GM12878 (cell line): ENCODE data around the gene HMGCL. TPM values are rescaled to one million over a fixed set of nuclear protein-coding genes. Genes with fewer than 3 reads are reported as not detected.

Experiments used
- ATAC-seq: fragments of 200-7000 bp; cut with Tn5 transposase; 3 replicates; pipeline ENCODE4 v1.9.1; 2020; ENCODE audit warnings: mild to moderate bottlenecking, moderate library complexity
- BruUV-seq: library from RNA; stranded (reverse); fragments of 400-500 nt; replicated peaks from 2 replicates; lab custom pipeline; 2021; lab: Mats Ljungman, UMichigan
- CTCF ChIA-PET: fragments of 300-600 bp; sonication (Branson Sonifier 250); formaldehyde crosslinking; extraction: SDS; loops from one replicate; lab custom pipeline; 2021; ENCODE audit warnings: inconsistent platforms; lab: Yijun Ruan, JAX
- POLR2A ChIA-PET: fragments of 350-600 bp; formaldehyde crosslinking; extraction: SDS; loops from one replicate; lab custom pipeline; 2021; ENCODE audit warnings: inconsistent platforms; lab: Charles Lee
- RAD21 ChIA-PET: fragments of 300-600 bp; sonication (Branson Sonifier 250); formaldehyde crosslinking; loops from one replicate; lab custom pipeline; 2023; ENCODE audit warnings: antibody characterized with exemption; ENCODE audit not compliant: unreplicated experiment; lab: Charles Lee
- SMC1A ChIA-PET: fragments of 300-600 bp; sonication (Branson Sonifier 250); formaldehyde crosslinking; loops from one replicate; lab custom pipeline; 2023; ENCODE audit not compliant: unreplicated experiment, uncharacterized antibody; lab: Charles Lee
- DNase-seq: peaks from one replicate; pipeline ENCODE4 v3.0.0-alpha.2; 2011; ENCODE audit warnings: low read depth, low spot score
- FAIRE-seq: peaks from 3 replicates; lab custom pipeline; 2011; peaks lifted over from hg19 to GRCh38; lab: Jason Lieb, UNC
- H2AFZ ChIP-seq: 2 replicates; pipeline ENCODE4 v1.6.0; 2011; ENCODE audit warnings: low read depth, low read length, control low read depth; ENCODE audit not compliant: control insufficient read depth
- H3K27ac ChIP-seq: 2 replicates; pipeline ENCODE4 v1.5.1; 2011; ENCODE audit warnings: control low read depth; ENCODE audit not compliant: control insufficient read depth, insufficient read depth
- H3K27me3 ChIP-seq, 2 experiments: replicated peaks in 1 of 2; 2 replicates each; pipeline versions ENCODE4 v1.6.0 to v1.6.1; 2011; ENCODE audit warnings: low read length in 1 of 2; ENCODE audit not compliant: control insufficient read depth in 2 of 2, insufficient read depth in 2 of 2
- H3K36me3 ChIP-seq, 2 experiments: 2 replicates each; pipeline ENCODE4 v1.5.1; 2011; ENCODE audit warnings: low read length in 1 of 2; ENCODE audit not compliant: control insufficient read depth in 2 of 2, insufficient read depth in 2 of 2
- H3K4me1 ChIP-seq: 2 replicates; pipeline ENCODE4 v1.6.1; 2011; ENCODE audit warnings: mild to moderate bottlenecking, low read length, moderate library complexity, mixed read lengths; ENCODE audit not compliant: control insufficient read depth, insufficient read depth
- H3K4me2 ChIP-seq: 2 replicates; pipeline ENCODE4 v1.6.0; 2011; ENCODE audit warnings: control low read depth; ENCODE audit not compliant: control insufficient read depth, insufficient read depth
- H3K4me3 ChIP-seq: fragments of 200-600 bp; sonication (generic); 2 replicates; pipeline ENCODE4 v1.5.1; 2016
- H3K79me2 ChIP-seq: 2 replicates; pipeline ENCODE4 v1.6.0; 2011; ENCODE audit warnings: low read length; ENCODE audit not compliant: control insufficient read depth, insufficient read depth
- H3K9ac ChIP-seq: 2 replicates; pipeline ENCODE4 v1.8.0; 2011; ENCODE audit warnings: low read length, control low read depth, mixed read lengths; ENCODE audit not compliant: control insufficient read depth, insufficient read depth
- H3K9me3 ChIP-seq: replicated peaks from 3 replicates; pipeline ENCODE4 v1.5.1; 2011; ENCODE audit warnings: mild to moderate bottlenecking, low read length; ENCODE audit not compliant: control insufficient read depth, insufficient read depth
- H4K20me1 ChIP-seq: 2 replicates; pipeline ENCODE4 v1.6.0; 2011; ENCODE audit not compliant: control insufficient read depth, insufficient read depth
- ATF7 ChIP-seq: fragments of 450-650 bp; IDR thresholded peaks from 2 replicates; pipeline ENCODE4 v1.6.1; 2016; ENCODE audit warnings: low read depth, mild to moderate bottlenecking
- MTA3 ChIP-seq: IDR thresholded peaks from 2 replicates; pipeline ENCODE4 v1.6.1; 2012; ENCODE audit warnings: low read length, inconsistent platforms, borderline replicate concordance
- RUNX3 ChIP-seq: IDR thresholded peaks from 2 replicates; pipeline ENCODE4 v1.6.1; 2012; ENCODE audit warnings: low read length, inconsistent platforms
- SPI1 ChIP-seq: IDR thresholded peaks from 2 replicates; pipeline ENCODE4 v1.6.1; 2011; ENCODE audit warnings: low read depth, mild to moderate bottlenecking, low read length, moderate library complexity, borderline replicate concordance; ENCODE audit not compliant: insufficient read depth
- ZNF217 ChIP-seq: fragments of 450-650 bp; IDR thresholded peaks from 2 replicates; pipeline ENCODE4 v1.6.1; 2017; ENCODE audit warnings: antibody characterized with exemption, mild to moderate bottlenecking
- WGBS: methylation state at CpG from one replicate; pipeline ENCODE4 v1.1.6; 2016; ENCODE audit warnings: low lambda C conversion rate; ENCODE audit not compliant: insufficient replicate concordance, insufficient coverage; ENCODE audit errors: missing lambda C conversion rate; 5-methylcytosine and 5-hydroxymethylcytosine counted together
- in situ Hi-C: fragments of 300-500 bp; cut with MboI; formaldehyde crosslinking; loops from 9 replicates; pipeline ENCODE4 v1.14.3; 2018; ENCODE audit warnings: mixed read lengths
- intact Hi-C: fragments of 100-400 bp; cut with micrococcal nuclease; formaldehyde crosslinking; loops from one replicate; pipeline ENCODE4 v1.14.2; 2022; ENCODE audit not compliant: unreplicated experiment
- polyA plus RNA-seq, 11 experiments: library from polyadenylated mRNA; depleted of rRNA in 4 of 11; unstranded in 6 of 11; stranded (reverse) in 5 of 11; fragments of >200 nt; fragmentation: Nextera tagmentation in 4 of 11; fragmentation: Illumina TruSeq in 1 of 11; extraction: Ambion mirVana in 4 of 11; extraction: Trizol in 1 of 11; gene quantifications; 1 replicate in 1 of 11; 2 replicates in 10 of 11; pipeline versions ENCODE4 v1.2.1 to v1.2.3, GENCODE V29; 2011 to 2016; ENCODE audit warnings: inconsistent platforms in 2 of 11, missing spikeins in 2 of 11, low read depth in 1 of 11
- total RNA-seq, 4 experiments: library from RNA; depleted of rRNA in 3 of 4; stranded (reverse); fragments of >200 nt in 3 of 4; fragmentation: Illumina TruSeq in 1 of 4; extraction: Trizol in 1 of 4; gene quantifications; 2 replicates each; pipeline versions ENCODE4 v1.2.1 to v1.2.3, GENCODE V29; 2013 to 2021

The HMGCL gene
- total and polyA plus RNA-seq, 10 of the 15 experiments (the other 5 are each of a cell fraction or from before 2014, with no cell fraction given): 29.4 to 127 (median 36.4) TPM

DNA sequence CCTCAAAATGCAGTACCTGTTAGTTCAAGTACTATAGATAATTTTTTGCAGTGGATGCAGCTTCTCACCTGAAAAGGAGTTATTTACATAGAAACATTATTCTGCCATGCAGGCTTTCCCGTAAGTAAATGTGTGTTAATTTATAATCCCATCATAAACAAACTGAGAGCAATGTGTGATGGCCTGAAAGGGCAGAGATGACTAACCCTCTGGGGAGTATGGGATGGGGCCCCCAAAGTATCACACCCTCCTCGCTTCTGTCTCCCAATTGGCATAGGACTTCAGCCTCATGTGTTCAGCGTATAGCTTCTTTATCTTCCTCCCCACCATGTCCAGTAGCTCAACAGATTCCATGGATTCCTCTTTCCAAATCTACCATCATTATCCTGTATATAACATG lies 7.6 kb downstream of the HMGCL start:
- Histone ChIP-seq H3K9me3 (no peaks in the 10 kb centered on the region), H2AFZ (no peak overlapping the region), H3K9ac (no peak overlapping the region), H3K4me2 (no peak overlapping the region), H3K27me3 (no peaks in the 10 kb centered on the region), H3K36me3 (peaks cover 0 to 11% of the 10 kb centered on the region in 2 experiments; a peak in 1 of 4 replicates), H3K4me3 (no peak overlapping the region), H3K27ac (no peak overlapping the region), H3K79me2 (no peaks in the 10 kb centered on the region), H4K20me1 (no peaks in the 10 kb centered on the region), H3K4me1 (peaks cover 8% of the 10 kb centered on the region)
- DNase-seq (no peak), ATAC-seq (peak; percentile 77), FAIRE-seq (no peak)
- CTCF ChIA-PET: interaction anchor here (0.5 to 8.3 kb wide), 7 partner anchors 6 to 99 kb away, joined by 3 to 74 read pairs (median 4); no protein-coding TSS in a partner anchor
- RAD21 ChIA-PET: interaction anchor here (1.8 kb wide), 1 partner anchor 11 kb away, joined by 5 read pairs; no protein-coding TSS in a partner anchor
- SMC1A ChIA-PET: interaction anchor here (3.5 kb wide), 1 partner anchor 99 kb away, joined by 12 read pairs; no protein-coding TSS in a partner anchor
- WGBS: 34% methylated on average over 3 of the region's 3 CpGs
- BruUV-seq: no TSS peak
- in situ Hi-C loops: no loop called here
- POLR2A ChIA-PET: interaction anchor here (1.1 to 1.9 kb wide), 2 partner anchors 52 to 92 kb away, joined by 4 to 5 read pairs; no protein-coding TSS in a partner anchor
- intact Hi-C loops: loop anchor here (10.0 kb wide), 1 partner anchor 207 kb away; no protein-coding TSS in a partner anchor
- TF ChIP-seq ATF7 (no peak), ZNF217 (no peak)

DNA sequence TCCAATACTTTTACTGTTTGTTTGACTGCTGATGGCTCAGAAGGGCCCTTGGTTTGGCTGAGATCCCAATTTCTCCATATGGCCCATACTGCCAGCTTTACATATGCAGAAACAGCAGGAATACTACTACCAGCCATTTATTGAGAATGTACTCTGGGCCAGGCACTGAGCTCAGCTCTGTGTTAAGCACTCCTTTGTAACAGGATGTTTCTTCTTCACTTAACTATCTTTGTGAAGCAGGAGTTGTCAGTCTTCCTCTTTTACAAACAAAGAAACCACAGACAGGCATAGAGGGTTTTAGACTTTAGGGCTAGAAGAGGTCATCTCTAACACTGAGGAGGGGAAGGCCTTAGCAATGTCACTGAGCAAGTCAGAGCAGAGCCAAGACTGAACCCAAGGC lies 8.3 kb downstream of the HMGCL start:
- no peak overlapping the region for H3K9ac ChIP-seq
- no peaks in the 10 kb centered on the region for H3K79me2 ChIP-seq
- peak; percentile 61 for ATAC-seq
- no peaks in the 10 kb centered on the region for H3K27me3 ChIP-seq
- H3K27ac ChIP-seq: no peak overlapping the region; the same call in 1 of the 2 replicates
- peaks cover 13% of the 10 kb centered on the region for H3K4me1 ChIP-seq
- no peak overlapping the region for H2AFZ ChIP-seq
- peak; percentile 88 for FAIRE-seq
- ChIA-PET SMC1A (interaction anchor here (1.0 to 3.5 kb wide), 4 partner anchors 8 to 99 kb away, joined by 3 to 12 read pairs (median 5); partner anchors contain the start of gene HMGCL), CTCF (interaction anchor here (0.9 to 2.8 kb wide), 6 partner anchors 7 to 100 kb away, joined by 3 to 13 read pairs (median 4); no protein-coding TSS in a partner anchor), POLR2A (interaction anchor here (1.1 to 1.9 kb wide), 3 partner anchors 8 to 93 kb away, joined by 3 to 5 read pairs (median 4); partner anchors contain the start of gene HMGCL), RAD21 (interaction anchor here (1.8 kb wide), 1 partner anchor 11 kb away, joined by 5 read pairs; no protein-coding TSS in a partner anchor)
- no peak overlapping the region for H3K4me3 ChIP-seq
- no peaks in the 10 kb centered on the region for H4K20me1 ChIP-seq
- intact Hi-C loops (loop anchor here (10.0 kb wide), 1 partner anchor 208 kb away; no protein-coding TSS in a partner anchor), in situ Hi-C loops (no loop called here)
- no peak overlapping the region for H3K4me2 ChIP-seq
- TF ChIP-seq SPI1: peak; percentile 4; the same call in 1 of the 2 replicates
- no peak for TF ChIP-seq MTA3
- TF ChIP-seq RUNX3: peak; percentile 16; the same call in 1 of the 2 replicates
- no peaks in the 10 kb centered on the region for H3K9me3 ChIP-seq
- BruUV-seq: no TSS peak
- no peak for DNase-seq
- H3K36me3 ChIP-seq: peaks cover 0 to 11% of the 10 kb centered on the region in 2 experiments; a peak in 1 of 4 replicates
